ENCODE results near the gene GIPC1.
A peak's percentile ranks its signal among the peaks of the same experiment; 100 is the strongest.

Gene GIPC1

GRCh38 chr19:14443632-14444216 is 52.2 kb downstream of the GIPC1 start:
- no peak overlapping the region for H3K4me3 Mint-ChIP-seq
- H3K27ac Mint-ChIP-seq: no peak overlapping the region
- peaks cover 91% of the 10 kb centered on the region for H3K36me3 Mint-ChIP-seq
- DNase-seq (ENCODE audit: low spot score in 2 of 2) (no peak), ATAC-seq (no peak)
- peaks cover 35% of the 10 kb centered on the region for H3K4me1 Mint-ChIP-seq
- H3K9me3 Mint-ChIP-seq: no peaks in the 10 kb centered on the region

GRCh38 chr19:14442891-14443631 is 52.9 kb downstream of the GIPC1 start:
- DNase-seq (ENCODE audit: low spot score in 2 of 2): no peak
- no peaks in the 10 kb centered on the region for H3K9me3 Mint-ChIP-seq
- peaks cover 35% of the 10 kb centered on the region for H3K4me1 Mint-ChIP-seq
- H3K4me3 Mint-ChIP-seq: no peak overlapping the region
- no peak for ATAC-seq
- H3K27ac Mint-ChIP-seq: no peak overlapping the region
- H3K36me3 Mint-ChIP-seq: peaks cover 84% of the 10 kb centered on the region

- Mint-ChIP-seq H3K9me3 (no peaks in the 10 kb centered on the region), H3K4me1 (peaks cover 35% of the 10 kb centered on the region), H3K4me3 (peak overlapping the region; percentile 98), H3K27ac (peak overlapping the region; percentile 99), H3K36me3 (peaks cover 67% of the 10 kb centered on the region)
- ATAC-seq (no peak), DNase-seq (ENCODE audit: low spot score in 2 of 2) (no peak)
Measured at GRCh38 chr19:14441041-14441938, 54.6 kb downstream of the GIPC1 start.

- H3K4me1 Mint-ChIP-seq: peaks cover 39% of the 10 kb centered on the region
- H3K9me3 Mint-ChIP-seq: no peaks in the 10 kb centered on the region
- DNase-seq (ENCODE audit: low spot score in 2 of 2) (peak; percentile 65 to 85), ATAC-seq (peak; percentile 95)
- peak overlapping the region; percentile 98 for H3K4me3 Mint-ChIP-seq
- H3K36me3 Mint-ChIP-seq: peaks cover 58% of the 10 kb centered on the region
- peak overlapping the region; percentile 99 for H3K27ac Mint-ChIP-seq
Measured at GRCh38 chr19:14440049-14440448, 55.9 kb downstream of the GIPC1 start.

- Mint-ChIP-seq H3K4me1 (peaks cover 41% of the 10 kb centered on the region), H3K27ac (peak overlapping the region; percentile 99), H3K36me3 (peaks cover 49% of the 10 kb centered on the region), H3K4me3 (peak overlapping the region; percentile 98), H3K9me3 (no peaks in the 10 kb centered on the region)
- ATAC-seq (no peak), DNase-seq (ENCODE audit: low spot score in 2 of 2) (no peak)
Measured at GRCh38 chr19:14439014-14439413, 56.9 kb downstream of the GIPC1 start.

GRCh38 chr19:14437578-14438140 is 58.3 kb downstream of the GIPC1 start:
- H3K9me3 Mint-ChIP-seq: no peaks in the 10 kb centered on the region
- DNase-seq (ENCODE audit: low spot score in 2 of 2): no peak
- peaks cover 35% of the 10 kb centered on the region for H3K36me3 Mint-ChIP-seq
- no peak overlapping the region for H3K4me3 Mint-ChIP-seq
- H3K27ac Mint-ChIP-seq: peak overlapping the region; percentile 68
- ATAC-seq: no peak
- peaks cover 39% of the 10 kb centered on the region for H3K4me1 Mint-ChIP-seq

GRCh38 chr19:14435320-14436050 is 60.4 kb downstream of the GIPC1 start:
- Mint-ChIP-seq H3K9me3 (no peaks in the 10 kb centered on the region), H3K4me1 (peaks cover 52% of the 10 kb centered on the region)

GRCh38 chr19:14434543-14435319 is 61.2 kb downstream of the GIPC1 start:
- no peaks in the 10 kb centered on the region for H3K9me3 Mint-ChIP-seq
- H3K4me3 Mint-ChIP-seq: peak overlapping the region; percentile 76
- DNase-seq (ENCODE audit: low spot score in 2 of 2) (no peak), ATAC-seq (peak; percentile 91)
- peaks cover 45% of the 10 kb centered on the region for H3K4me1 Mint-ChIP-seq
- H3K27ac Mint-ChIP-seq: peak overlapping the region; percentile 89
- H3K36me3 Mint-ChIP-seq: peaks cover 8% of the 10 kb centered on the region

More at GRCh38 chr19:14435320-14436050, 60.4 kb downstream of the GIPC1 start:
- DNase-seq (ENCODE audit: low spot score in 2 of 2) (no peak), ATAC-seq (no peak)
- peak overlapping the region; percentile 89 for H3K27ac Mint-ChIP-seq
- H3K36me3 Mint-ChIP-seq: peaks cover 15% of the 10 kb centered on the region
- H3K4me3 Mint-ChIP-seq: peak overlapping the region; percentile 76

- Mint-ChIP-seq H3K4me1 (peaks cover 36% of the 10 kb centered on the region), H3K4me3 (peak overlapping the region; percentile 76), H3K9me3 (no peaks in the 10 kb centered on the region), H3K27ac (peak overlapping the region; percentile 89), H3K36me3 (peaks cover 5% of the 10 kb centered on the region)
- ATAC-seq: peak; percentile 33
- DNase-seq (ENCODE audit: low spot score in 2 of 2): peak in 1 of 2 donors; percentile 66
Measured at GRCh38 chr19:14433554-14434501, 62.1 kb downstream of the GIPC1 start.

GRCh38 chr19:14432791-14433553 is 63.0 kb downstream of the GIPC1 start, which contains the start of gene PKN1:
Gene PKN1, plus strand, starts transcription at chr19:14433306. Its CDS starts 216 bp downstream, at chr19:14433522.
- peak; percentile 42 for ATAC-seq
- H3K27ac Mint-ChIP-seq: peak within 1 kb of the TSS; percentile 89
- H3K4me1 Mint-ChIP-seq: peaks cover 34% of the 10 kb centered on the region
- peaks cover 5% of the 10 kb centered on the region for H3K36me3 Mint-ChIP-seq
- peak within 1 kb of the TSS; percentile 76 for H3K4me3 Mint-ChIP-seq
- peak; percentile 58 to 83 for DNase-seq (ENCODE audit: low spot score in 2 of 2)
- no peaks in the 10 kb centered on the region for H3K9me3 Mint-ChIP-seq

GRCh38 chr19:14430712-14431111 is 65.2 kb downstream of the GIPC1 start:
- ATAC-seq (no peak), DNase-seq (ENCODE audit: low spot score in 2 of 2) (no peak)
- Mint-ChIP-seq H3K9me3 (no peaks in the 10 kb centered on the region), H3K4me1 (peaks cover 34% of the 10 kb centered on the region), H3K27ac (no peak overlapping the region), H3K36me3 (peaks cover 5% of the 10 kb centered on the region), H3K4me3 (no peak overlapping the region)

- DNase-seq (ENCODE audit: low spot score in 2 of 2) (no peak), ATAC-seq (no peak)
- no peaks in the 10 kb centered on the region for H3K36me3 Mint-ChIP-seq
- no peak overlapping the region for H3K4me3 Mint-ChIP-seq
- peaks cover 19% of the 10 kb centered on the region for H3K4me1 Mint-ChIP-seq
- H3K9me3 Mint-ChIP-seq: no peaks in the 10 kb centered on the region
- H3K27ac Mint-ChIP-seq: no peak overlapping the region
Measured at GRCh38 chr19:14428882-14429416, 67.0 kb downstream of the GIPC1 start.

Measured in stimulated activated effector memory CD8-positive, alpha-beta T cell treated with anti-CD3 and anti-CD28 coated beads, Interleukin-12 subunit alpha, Interleukin-12 subunit beta, amount 100 ng/mL, for 72 hours (primary cell).